HG03139 (cell line): ENCODE results near the gene RYK.
"Not testable (repeated sequence)": the region's sequence is repeated elsewhere in the genome, so short reads cannot be mapped to it uniquely, and the experiment has no call there.

ENCODE experiments used
- ATAC-seq: cut with Tn5 transposase; IDR thresholded peaks from one replicate; pipeline ENCODE4 v1.9.1; 2021; ENCODE audit not compliant: unreplicated experiment

Gene RYK

GRCh38 chr3:134222835-134223234 is 27.8 kb downstream of the RYK start:
- ATAC-seq = no peak

- ATAC-seq = no peak
Observed at GRCh38 chr3:134216851-134217250, 33.8 kb downstream of the RYK start.

GRCh38 chr3:134216191-134216764 is 34.4 kb downstream of the RYK start:
- ATAC-seq = no peak

- no peak for ATAC-seq
Observed at GRCh38 chr3:134214239-134214638, 36.4 kb downstream of the RYK start.

DNA sequence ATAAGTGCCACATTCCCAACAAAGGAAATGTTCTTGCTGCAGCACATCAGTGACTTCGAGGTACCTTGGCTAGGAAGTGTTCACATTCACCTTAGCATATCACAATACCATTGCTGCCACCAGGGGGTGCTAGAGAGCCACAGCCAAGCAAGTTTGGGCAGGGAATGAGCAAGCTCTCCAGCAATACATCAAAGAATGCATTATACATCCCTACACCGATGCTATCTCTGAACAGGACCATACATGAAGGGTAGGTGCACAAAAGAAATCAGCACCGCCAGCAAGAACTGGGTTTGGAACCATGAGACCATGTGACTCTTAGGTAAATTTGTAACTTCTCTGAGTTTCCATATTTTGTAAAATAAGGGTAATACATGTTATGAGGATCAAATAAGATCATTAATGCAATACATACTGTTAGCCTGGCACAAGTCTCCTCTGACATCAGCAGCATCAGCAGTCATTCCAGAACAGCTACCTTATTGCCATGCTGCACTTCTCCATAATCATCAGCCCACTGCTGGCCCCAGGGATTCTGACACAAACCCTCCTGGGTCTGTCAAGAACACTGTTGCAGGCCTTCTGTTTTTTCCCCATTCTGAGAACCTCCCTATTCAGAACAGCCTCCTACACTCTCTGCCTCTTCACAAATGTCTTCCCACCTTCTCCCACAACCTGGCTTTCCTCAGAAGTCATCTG is 37.5 kb downstream of the RYK start:
- no peak for ATAC-seq

DNA sequence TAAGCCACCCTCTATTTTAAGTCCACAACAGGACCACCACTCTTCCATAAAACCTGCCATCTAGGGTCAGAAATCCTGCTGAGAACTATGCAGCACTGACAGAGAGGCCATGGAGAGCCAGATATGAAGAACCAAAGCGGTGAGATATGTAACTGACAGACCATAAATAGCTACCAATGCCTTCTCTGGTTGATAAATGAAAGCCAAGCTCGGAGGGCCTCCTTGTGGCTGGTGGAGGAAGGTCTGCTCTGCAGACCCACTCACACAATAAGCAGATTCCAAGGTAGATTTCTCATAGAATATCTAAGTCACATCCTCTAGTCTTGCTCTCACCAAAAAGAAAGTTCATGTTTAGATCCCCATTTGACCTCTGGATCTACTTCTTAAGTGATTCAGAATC is 38.9 kb downstream of the RYK start:
- peak; percentile 61 for ATAC-seq

DNA sequence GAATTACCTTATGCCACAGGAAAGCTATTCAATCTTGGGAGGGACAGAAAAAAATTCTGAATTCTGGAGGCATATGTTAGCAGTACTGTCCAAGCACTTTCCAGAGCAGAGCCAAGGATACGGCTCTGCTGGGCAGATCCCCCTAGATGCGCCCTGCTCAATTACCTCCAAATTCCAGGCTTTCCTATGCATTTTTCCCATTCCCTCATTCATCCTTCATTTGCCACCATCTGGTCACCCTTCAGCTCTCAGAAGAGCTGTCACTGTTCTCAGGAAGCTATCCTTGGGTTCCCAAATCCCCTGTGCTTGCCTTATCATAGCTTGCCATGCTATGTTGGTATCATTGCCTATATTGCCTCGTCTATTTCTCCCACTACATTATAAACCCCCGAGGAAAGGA is 45.2 kb downstream of the RYK start:
- no peak for ATAC-seq

GRCh38 chr3:134201201-134202130 is 49.2 kb downstream of the RYK start:
- ATAC-seq = no peak

DNA sequence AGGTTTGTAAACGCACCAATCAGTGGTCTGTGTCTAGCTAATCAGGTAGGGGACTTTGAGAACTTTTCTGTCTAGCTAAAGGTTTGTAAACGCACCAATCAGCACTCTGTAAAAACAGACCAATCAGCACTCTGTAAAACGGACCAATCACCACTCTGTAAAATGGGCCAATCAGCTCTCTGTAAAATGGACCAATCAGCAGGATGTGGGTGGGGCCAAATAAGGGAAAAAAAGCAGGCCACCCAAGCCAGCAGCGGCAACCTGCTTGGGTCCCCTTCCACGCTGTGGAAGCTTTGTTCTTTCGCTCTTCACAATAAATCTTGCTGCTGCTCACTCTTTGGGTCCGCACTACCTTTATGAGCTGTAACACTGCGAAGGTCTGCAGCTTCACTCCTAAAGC is 50.8 kb downstream of the RYK start:
- ATAC-seq = not testable (repeated sequence)

DNA sequence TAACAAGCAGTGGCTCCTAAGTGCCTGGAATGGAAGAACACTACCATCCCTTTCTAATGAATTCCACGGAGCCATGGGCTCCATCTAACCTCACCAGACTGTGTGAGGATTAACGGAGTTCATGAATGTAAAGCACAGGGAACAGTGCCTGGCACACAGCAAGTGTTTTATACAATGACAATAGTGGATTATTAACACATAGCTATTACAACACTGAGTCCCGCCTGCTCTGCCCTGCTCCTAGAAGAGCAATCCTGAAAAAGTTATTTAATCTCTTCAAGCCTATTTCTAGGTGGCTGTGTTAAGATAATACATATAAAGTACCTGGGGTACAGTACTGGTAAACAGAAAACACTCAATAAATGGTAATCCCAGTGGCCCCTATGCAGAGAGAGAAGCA is 51.4 kb downstream of the RYK start:
- no peak for ATAC-seq

- ATAC-seq = no peak
Observed at GRCh38 chr3:134198414-134198813, 52.2 kb downstream of the RYK start.

GRCh38 chr3:134197681-134198261 is 52.9 kb downstream of the RYK start:
- ATAC-seq = peak; percentile 71

GRCh38 chr3:134194247-134194646 is 56.4 kb downstream of the RYK start:
- ATAC-seq = no peak

DNA sequence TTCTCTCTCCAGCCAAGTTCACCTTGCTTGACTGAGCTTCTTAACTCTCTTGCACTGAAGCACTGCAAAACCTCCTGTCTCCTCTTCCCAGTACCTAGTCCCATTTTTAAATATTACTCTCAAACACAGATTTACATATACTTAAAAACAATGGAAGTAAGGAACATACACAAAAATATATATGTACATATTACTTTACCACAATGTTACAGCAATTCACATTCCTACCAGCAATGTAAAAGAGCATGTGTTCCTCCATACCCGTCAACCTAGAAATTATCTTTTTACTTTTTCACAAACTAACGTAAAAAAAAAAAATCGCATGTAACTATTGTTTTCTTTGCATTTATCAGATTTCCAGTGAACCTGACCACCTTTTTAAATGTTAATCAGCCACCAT is 60.4 kb downstream of the RYK start:
- ATAC-seq = no peak

DNA sequence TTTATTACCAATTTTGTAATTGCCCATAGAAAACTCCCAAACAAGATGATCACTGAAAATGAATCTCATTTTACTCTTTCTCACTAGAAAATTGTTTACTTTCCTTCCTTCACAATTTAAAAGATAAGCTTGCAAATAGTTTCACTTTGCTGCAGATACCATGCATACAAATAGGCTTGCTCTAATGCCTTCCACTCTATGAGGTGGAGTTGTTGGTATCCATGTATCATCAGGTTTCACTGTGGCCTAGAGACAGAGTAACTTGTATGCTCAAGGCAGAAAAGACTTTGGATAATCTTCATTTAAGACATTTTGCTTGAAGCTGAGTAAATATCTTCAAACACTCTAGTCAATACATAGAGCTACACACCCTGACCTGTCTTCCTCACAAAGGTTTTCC is 60.8 kb downstream of the RYK start:
- ATAC-seq = no peak

GRCh38 chr3:134186391-134186790 is 64.3 kb downstream of the RYK start:
- no peak for ATAC-seq

DNA sequence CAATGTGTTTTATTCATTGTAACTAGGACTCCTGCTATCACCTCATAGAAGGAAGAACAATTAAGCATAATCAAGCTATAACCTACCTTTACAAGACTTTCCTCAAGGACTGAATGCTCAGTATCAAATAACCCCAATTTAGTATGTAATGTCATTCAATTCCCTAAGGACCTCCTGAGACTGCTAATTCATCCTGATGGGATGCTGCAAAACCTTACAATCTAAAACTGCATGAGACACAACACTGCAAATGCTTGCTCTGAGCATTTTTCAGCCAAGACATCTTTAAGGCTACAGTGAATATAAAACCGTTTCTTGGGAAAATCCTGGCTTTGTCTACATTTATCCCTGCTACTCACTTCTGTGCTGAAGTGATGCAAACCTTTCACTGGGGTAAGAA is 69.9 kb downstream of the RYK start:
- ATAC-seq = no peak

- no peak for ATAC-seq
Observed at GRCh38 chr3:134179508-134179907, 71.2 kb downstream of the RYK start.

DNA sequence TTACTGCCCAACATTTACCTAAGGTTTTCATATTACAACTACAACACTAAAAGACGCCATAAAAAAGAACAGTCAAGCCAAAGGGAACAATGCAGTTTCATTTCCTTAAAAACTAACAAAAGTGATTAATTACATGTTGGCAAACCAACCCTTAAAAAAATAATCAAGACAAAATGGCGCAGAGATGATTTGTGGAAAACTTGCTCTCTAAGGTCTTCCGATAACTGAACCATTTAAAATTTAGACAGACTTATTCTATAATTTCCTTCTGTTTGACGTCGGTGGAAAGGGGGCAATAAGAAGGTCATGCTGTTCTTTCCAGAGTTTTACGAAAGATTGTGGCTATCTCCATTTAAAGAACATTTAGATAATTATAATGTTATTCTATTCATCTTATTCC is 87.6 kb downstream of the RYK start:
- no peak for ATAC-seq

DNA sequence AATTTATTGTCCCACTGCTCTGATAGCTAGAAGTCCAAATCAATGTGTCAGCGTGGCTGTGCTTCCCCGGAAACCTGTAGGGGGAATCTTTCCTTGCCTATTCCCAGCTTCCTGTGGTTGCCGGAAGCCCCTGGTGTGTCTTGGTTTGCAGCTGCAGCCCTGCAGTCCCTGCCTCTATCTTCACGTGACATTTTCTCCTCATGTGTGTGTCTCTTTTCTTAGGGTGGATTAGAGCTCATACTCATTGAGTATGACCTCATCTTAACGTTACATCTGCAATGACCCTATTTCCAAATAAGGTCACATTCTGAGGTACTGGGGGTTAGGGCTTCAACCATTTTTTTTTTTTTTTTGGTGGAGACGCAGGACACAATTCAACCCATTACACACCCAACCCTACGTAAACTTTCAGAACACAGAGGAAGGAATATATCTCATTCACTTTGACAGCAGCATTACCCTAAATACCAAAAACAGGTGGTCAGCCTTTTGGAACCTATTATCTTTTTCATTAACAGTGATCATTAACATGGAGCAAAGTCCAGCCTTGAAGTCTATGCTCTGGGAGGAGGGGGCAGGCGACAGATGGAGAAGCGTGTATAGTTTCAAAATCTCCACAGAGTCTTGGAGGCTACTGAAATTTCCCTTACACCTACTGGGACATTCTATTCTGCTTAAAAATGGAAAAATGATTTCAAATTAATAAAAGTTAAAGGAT is 88.6 kb downstream of the RYK start:
- ATAC-seq = no peak

GRCh38 chr3:134155446-134155845 is 95.2 kb downstream of the RYK start:
- ATAC-seq = no peak
